ENCODE data around the gene SEPTIN5.
A peak's percentile ranks its signal among the peaks of the same experiment; 100 is the strongest.

Gene SEPTIN5

DNA sequence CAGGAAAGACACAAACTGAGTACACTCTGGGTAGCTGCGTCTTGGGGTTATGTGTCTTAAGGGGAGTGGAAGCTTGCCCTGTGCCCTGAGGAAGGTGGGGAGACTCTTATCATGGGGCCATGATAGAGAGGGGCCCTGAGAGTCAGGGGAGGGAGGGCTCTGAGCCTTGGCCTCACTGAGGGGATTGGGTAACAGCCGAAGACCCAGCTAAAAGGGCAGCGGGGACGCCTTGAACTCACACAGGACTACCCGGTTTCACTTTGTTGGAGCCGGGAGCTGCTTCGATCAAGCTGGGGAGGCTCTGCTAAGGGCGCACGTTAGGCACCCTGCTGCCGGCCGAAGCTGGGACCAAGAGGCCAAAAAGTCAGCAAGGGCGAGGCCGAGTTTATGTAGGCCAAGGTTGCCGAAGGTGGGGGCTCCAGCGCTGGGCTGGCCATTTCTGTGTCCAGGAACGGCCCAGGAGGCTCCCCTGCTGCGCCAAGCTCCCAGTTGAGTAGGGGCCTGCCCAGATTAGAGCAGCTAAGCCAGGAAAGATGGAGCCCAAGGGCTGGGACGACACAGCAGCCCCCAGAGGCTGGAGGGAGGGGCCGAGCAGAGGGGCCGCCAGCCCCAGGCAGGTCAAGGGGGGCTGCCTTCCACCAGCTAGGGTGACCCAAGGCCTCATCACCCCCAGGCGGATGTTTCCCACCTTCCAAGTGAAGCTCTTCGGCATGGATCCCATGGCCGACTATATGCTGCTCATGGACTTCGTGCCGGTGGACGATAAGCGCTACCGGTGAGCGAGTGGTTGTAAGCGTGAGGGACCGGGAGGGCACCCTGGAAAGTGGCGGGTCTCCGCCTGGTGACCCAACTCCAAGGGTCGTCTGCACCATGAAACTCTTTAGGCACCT lies 48.5 kb downstream of the SEPTIN5 start:
- DNase-seq = no peak

- no peak for DNase-seq
Observed at GRCh38 chr22:19763458-19764298, 49.4 kb downstream of the SEPTIN5 start.

DNA sequence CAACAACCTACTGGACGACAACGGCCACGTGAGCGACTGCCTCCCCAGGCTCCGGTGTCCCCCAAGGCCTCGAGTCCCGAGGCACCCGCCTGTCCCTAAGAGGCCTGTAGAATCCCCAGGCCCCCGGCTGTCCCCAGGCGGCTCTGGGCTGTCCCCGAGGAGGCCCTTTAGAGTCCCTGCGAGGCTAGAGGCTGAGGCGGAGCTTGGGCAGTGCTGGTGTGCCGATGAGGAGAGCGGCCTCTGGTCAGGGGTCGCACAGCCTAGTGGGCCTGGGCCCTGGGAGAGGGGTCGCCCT lies 49.9 kb downstream of the SEPTIN5 start:
- DNase-seq = no peak

DNA sequence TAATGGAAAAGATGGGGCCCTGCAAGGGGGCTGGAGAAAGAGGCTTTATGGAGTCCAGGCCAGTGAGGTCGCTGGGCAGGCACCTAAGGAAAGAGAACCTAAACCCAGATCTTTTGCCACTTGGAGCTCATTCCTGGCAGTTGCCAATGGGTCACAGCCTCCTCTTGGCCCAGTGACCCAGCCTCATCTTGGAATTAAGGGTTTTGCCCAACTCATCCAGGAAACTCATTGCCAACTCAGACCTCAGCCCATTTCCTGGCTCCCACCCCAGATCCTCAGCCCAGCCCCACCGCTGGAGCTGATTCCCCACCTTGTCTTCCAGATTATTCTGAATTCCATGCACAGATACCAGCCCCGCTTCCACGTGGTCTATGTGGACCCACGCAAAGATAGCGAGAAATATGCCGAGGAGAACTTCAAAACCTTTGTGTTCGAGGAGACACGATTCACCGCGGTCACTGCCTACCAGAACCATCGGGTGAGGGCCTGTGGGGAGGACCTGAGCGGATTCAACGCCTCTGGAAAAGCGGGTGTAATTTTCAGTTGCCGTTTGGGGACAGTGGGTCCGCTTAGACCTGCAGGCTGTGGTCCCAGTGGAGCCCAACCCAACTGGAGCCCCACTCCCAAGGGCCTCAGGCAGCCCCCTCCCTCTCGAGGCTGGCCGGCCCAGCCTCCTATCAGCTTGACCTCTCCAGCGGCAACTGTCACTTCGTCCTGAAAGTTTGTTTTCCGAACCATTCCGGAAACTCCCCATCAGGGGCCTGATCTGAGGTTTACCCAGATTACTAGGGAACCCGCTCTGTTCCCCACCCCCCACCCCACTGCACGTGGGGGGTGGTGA lies 50.6 kb downstream of the SEPTIN5 start:
- no peak for DNase-seq

DNA sequence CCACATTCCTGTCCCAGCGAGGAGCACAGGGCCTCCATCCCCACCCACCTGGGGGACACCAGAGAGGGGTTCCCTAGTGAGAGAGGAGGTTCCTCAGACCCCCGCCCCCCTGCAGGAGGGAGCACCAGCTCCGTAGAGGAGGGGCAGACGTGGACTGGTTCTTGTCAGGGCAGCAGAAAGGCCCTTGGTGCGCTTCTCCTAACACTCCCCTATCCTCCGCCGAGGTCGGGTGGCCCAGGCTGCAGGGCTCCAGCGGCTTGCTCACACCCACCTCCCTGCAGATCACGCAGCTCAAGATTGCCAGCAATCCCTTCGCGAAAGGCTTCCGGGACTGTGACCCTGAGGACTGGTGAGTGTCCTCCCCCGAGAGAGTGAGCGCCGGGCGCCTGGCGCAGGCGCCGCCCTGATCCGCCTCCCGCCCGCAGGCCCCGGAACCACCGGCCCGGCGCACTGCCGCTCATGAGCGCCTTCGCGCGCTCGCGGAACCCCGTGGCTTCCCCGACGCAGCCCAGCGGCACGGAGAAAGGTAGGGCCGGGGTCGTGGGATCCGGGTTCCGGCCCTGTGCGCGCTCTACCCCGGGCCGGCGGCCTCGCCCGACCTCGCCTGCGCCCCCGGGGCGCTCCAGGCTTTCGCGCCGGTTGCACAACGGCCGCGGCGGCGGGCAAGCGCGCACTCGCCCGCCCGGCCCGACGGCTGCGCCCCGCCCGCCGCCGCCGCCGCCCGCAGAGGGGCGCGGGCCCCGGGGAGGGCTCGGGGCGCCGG lies 51.4 kb downstream of the SEPTIN5 start:
- no peak for DNase-seq

- DNase-seq = no peak
Observed at GRCh38 chr22:19766240-19766510, 51.9 kb downstream of the SEPTIN5 start.

DNA sequence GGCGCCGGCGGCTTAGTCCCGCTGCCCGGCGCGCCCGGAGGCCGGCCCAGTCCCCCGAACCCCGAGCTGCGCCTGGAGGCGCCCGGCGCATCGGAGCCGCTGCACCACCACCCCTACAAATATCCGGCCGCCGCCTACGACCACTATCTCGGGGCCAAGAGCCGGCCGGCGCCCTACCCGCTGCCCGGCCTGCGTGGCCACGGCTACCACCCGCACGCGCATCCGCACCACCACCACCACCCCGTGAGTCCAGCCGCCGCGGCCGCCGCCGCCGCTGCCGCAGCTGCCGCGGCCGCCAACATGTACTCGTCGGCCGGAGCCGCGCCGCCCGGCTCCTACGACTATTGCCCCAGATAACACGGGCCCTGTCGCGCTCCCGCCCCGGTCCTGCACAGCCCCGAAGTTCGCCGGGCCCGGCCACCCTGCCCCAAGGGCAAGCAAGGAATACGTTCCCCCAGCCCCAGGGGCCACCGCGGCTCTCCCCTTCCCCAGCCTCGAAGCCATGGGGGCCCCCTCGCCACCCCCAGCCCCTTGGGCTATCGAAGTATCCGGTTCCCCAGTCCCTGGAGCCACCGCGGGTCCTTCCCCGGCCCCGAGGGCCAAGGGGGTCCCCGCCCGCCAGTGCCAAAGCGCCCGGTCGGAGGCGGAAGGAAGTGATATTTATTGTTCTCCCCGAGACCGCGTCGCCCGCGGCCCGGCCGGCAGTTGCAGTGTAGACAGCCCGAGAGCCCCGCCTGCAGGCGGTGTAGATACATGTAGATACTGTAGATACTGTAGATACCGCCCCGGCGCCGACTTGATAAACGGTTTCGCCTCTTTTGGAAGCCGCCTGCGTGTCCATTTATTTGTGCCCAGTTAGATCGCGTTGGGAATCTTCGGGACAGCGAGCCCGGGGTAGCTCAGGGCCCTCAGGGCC lies 52.5 kb downstream of the SEPTIN5 start:
- peak; percentile 22 for DNase-seq

GRCh38 chr22:19767427-19768341 lies 53.4 kb downstream of the SEPTIN5 start:
- no peak for DNase-seq

DNA sequence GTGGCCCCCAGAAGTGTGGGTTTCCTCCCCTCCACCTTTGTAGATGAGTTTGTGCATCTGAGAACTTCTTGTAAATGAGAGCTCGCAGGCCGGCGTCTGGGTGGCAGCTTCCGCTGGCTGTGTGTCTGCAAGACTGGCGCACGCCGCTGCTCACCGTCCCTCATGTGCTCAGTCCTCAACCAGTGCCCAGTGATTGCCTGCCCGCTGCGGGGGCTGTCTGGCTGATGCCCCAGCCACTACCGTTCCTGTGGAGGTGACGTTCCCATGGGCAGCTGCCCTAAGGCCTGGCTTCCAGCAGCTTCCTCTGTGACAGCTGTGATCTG lies 55.1 kb downstream of the SEPTIN5 start:
- no peak for DNase-seq

DNA sequence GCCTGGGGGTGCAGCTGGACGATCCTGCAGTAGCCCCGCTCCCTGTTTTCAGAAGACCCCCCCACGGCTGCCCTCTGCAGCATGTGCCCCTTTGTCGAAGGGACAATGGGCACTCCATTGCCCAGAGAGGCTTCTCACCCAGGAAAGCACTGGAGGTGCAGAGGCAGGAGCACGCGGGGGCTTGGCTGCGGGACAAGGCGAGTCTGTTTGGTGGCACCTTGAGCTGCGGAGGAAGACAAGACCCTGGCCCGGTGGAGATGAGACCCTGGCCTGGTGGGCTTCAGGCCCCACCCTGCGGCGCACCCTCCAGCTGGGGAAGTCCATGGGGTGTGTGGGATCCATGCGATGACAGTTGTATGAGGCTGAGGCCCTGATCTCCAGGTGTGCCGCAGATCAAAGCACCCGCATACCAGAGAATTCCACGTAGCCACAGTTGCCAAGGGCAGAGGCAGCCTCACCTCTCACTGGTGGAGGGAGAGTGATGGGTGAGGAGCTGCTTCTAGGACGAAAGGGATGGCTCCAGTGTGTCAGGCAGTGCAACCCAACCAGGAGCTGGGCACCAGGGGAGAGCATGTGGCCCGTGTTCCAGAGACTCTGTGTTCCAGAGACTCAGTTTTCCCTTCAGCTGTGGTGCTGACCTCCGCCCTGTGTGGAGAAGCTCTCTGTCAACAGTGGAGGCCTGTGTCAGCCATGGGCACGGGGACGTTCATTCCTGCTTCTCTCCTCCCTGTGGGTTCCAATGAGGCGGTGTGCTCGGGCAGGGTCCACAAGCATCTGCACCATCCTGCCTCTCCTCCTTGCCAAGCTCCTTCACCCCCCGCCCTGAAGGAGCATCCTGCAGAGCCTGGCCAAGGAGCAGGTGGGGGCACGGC lies 56.3 kb downstream of the SEPTIN5 start:
- no peak for DNase-seq

- DNase-seq = no peak
Observed at GRCh38 chr22:19772422-19772672, 58.0 kb downstream of the SEPTIN5 start.
